Right ventricle myocardium superior (tissue), 1 donor: ENCODE results near the gene LPO. TPM values are rescaled to one million over a fixed set of nuclear protein-coding genes. Genes with fewer than 3 reads are reported as not detected.

Source experiments
- ATAC-seq: fragments of 200-7000 bp; cut with Tn5 transposase; one replicate; pipeline ENCODE4 v1.9.1; 2020; ENCODE audit warnings: mild to moderate bottlenecking; ENCODE audit not compliant: poor library complexity
- DNase-seq: peaks from one replicate; pipeline ENCODE4 v3.0.0-alpha.2; 2020
- intact Hi-C: fragments of 100-400 bp; cut with DNase I; formaldehyde crosslinking; loops from one replicate; pipeline ENCODE4 v1.11.2; 2022
- total RNA-seq: library from RNA; stranded (reverse); fragmentation: NEBNext Ultra II Directional; extraction: Animal tissue kit (Norgen Biotek cat#: 25700); gene quantifications from one replicate; pipeline ENCODE4 v1.2.1, GENCODE V29; 2021
- donor health status: DM: no; HTN: yes; CAD: no; lungs with severe emphysema.

Gene LPO
- total RNA-seq, 1 donor from 2014 or later, result not detected

DNA sequence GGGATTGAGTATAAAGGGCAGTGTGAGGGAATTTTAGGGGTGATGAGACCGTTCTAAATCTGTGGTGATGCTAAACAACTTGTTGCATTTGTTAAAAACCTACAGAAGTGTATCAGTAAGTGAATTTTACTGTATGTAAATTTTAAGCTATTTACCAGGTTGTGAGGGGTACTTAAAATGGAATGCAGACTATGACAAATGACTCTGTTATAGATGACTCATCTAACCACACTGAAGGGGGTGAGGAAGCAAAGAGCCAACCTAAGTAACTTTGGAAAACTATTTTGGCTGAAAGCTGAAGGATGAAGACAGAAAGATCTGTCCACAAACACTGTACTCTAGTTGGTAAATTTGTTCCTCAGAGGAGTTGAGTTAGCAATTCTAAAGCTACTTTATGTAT is 14.1 kb upstream of the LPO start:
- DNase-seq (no peak), ATAC-seq (no peak)
- intact Hi-C loops, result no loop called here

DNA sequence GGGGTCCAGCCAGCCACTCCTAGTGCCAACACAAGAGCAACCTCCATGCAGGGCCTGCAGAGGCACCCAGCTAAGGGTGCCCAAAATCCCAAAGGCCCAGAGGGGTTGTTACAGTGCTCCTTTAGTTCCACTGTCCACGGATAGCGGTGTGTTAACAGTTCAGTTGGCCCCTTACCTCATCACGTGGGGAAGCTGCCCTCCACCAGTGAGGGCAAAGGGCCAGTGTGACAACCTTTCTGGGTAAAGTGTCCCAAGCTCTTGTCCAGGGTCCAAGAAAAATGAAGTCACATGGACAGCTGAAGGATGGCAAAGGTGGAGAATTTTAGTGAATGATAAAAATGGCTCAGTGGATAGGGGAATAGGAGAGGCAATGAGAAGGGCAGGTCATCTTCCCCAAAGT is 10.7 kb upstream of the LPO start:
- DNase-seq, result no peak
- no peak for ATAC-seq
- intact Hi-C loops, result no loop called here

DNA sequence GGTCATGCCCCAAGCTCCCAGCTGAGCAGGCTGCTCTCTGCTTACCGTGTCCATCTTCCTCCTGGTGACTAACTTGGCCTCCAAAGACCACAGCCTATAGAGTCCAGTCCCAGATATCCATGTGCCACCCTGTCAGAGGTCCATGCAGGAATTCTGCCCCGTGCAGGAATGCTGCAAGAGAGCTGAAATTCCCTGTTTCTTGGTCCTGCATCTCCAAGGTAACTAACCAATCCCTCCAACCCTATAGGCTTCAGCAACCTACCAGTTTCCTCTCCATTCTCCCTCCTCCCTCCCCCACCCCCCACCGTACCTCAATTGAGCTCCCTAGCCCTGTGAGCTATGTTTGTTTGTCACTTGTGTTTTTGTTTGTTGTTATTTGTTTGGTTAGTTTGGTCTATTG is 9.7 kb upstream of the LPO start:
- DNase-seq, result no peak
- intact Hi-C loops, result no loop called here
- no peak for ATAC-seq

DNA sequence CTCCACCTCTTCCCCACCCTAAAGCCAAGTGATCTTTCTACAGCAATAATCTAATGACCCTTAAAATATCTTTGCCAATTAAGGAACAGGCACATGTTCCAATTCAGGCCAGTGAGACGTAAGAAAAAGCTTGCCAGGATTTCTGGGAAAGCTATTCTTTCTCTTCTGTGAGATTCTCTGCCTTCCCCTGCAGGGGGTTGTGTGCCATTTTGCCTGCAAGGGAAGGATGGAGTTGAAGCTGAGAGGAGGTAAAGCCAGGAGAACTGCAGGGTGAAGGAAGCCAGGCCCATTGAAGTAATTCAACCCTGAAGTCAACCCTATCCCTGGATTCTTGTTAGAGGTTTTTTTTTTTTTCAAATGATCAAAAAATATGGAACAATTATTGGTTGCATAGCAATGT is 9.0 kb upstream of the LPO start:
- ATAC-seq (no peak), DNase-seq (no peak)
- intact Hi-C loops, result no loop called here

DNA sequence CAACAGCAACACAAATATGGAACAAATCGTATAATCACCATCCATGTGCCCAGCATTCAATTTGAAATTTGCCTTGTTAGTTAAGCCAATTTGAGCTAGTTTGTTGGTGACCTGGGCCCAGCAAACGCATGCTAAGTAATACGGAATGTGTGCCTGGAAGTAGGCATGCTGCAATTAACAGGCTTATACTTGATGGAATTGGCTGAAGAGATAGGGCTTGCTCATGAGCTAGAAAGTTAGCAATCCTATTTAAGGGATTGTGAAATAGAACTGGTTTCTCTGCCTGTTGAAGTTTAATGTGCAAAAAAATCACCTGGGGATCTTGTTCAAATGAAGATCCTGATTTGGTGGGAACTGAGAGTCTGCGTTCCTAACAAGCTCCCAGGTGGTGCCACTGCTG is 8.5 kb upstream of the LPO start:
- ATAC-seq, result no peak
- intact Hi-C loops, result no loop called here

DNA sequence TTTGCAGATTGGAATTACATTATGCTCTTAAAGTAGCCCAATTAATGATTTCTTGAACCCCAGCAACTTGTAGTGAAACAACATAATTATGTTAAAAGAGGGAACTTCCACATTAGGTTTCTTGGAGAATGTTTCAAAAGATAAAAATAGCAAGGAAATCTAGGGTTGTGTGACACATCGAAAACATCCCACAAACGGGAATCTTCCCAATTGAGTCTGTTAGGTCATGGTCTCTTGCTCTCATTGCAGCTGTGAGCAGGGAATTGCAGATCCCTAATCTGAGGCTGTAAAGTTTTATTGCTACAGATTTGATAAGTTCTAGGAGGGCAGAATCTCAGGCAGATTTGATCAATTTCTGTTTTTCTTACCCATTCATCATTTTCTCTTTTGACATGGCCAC is 6.7 kb upstream of the LPO start:
- ATAC-seq (no peak), DNase-seq (no peak)
- intact Hi-C loops, result no loop called here

More for the DNA sequence above, 8.5 kb upstream of the LPO start:
- DNase-seq, result no peak

DNA sequence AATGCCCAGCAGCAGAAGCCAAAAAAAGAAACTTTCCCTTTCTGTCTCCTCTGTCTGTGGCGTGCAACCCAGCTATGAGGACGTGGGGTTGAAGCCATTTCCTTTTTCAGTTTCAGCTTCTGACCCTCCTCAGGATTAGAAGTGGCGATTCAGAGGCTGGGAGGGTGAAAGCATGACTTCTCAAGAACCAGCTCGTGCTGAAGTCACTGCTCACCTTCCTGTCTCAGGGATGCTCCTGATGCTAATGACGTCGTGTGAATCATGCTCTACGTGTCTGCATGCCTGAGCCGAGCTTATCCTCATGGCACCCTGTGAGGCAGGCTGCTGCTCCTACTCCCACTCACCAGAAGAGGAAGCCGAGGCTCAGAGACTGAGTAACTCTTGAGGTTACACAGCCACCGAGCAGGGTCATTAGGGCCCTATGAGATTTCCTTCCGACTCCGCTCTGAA is 5.7 kb upstream of the LPO start:
- intact Hi-C loops, result no loop called here
- no peak for ATAC-seq

DNA sequence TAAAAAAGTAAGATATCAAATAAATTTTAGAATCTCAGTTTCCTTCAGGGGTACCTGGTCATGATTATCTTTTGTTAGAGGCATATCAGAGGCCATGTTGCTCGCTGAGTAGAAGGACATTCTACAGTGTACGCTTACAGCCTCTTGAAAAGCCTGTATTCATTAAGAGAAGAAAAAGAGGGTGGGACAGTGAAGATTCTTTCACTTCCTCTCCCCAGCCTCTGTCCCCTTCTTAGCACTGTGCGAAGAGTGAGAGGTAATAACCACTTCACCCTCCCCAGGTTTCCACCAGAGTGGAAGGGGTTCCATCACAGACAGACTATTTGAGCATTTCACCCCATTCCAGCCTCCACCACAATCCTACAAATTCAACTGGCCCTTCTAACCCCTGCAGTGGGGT is 4.8 kb upstream of the LPO start:
- intact Hi-C loops, result no loop called here
- ATAC-seq, result no peak
- DNase-seq, result no peak

More for the DNA sequence above, 5.7 kb upstream of the LPO start:
- no peak for DNase-seq

DNA sequence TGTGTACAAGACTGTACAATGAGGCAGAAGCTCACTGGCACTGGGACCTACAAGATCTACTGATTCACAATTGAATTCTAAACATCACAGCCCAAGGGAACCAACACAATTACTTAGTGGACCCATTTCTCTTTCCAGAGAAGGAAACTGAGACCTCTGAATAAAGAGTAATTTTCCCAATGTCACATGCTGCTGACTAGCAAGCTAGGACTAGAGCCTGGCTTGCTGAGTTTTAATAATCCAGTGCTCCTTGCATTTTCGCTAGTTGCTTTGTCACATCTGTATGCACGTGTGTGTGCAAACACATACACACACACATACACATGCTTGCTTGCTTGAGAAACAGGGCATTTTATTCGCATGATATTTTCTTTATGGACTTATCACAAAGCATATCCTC is 3.9 kb upstream of the LPO start:
- DNase-seq (no peak), ATAC-seq (no peak)
- intact Hi-C loops, result no loop called here

DNA sequence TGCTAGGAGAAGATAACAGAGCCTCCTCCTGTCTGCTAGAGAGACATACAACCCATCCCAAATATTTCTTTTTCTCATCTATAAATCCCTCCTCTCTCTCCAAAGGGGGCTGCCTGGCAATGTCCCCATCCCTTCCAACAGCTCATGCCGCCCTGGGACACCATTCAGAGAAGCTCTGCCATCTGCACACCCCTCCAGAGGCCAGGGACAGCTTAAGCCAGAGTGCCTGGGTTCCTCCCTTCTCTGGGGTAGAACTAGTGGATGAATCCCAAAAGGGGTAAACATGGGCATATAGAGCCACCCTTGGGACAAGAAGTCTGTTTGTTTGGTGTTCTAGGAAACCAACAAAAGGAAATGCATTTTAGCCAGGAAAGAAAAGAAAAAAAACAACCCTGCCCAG is 2.6 kb upstream of the LPO start:
- DNase-seq (no peak), ATAC-seq (no peak)
- intact Hi-C loops, result no loop called here

DNA sequence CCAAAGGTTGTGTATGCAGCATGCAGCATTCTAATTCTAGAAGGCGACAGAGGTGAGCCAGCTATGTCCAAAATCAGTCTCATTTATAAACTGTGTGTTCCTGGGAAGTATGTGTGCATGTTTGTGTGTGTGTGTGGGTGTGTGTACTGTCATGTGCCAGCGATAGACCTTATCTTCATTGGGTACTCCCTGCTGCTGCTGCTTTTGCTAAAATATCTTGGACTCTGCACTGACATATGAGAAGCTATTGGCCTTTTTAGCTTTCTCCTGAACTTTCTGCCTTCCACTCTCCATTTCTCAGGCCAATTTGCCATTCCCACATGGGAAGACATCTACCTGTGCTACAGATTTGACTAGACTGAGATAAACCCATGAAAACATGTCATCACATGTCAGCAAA is 2.0 kb upstream of the LPO start:
- DNase-seq, result no peak
- ATAC-seq, result no peak
- intact Hi-C loops, result no loop called here

DNA sequence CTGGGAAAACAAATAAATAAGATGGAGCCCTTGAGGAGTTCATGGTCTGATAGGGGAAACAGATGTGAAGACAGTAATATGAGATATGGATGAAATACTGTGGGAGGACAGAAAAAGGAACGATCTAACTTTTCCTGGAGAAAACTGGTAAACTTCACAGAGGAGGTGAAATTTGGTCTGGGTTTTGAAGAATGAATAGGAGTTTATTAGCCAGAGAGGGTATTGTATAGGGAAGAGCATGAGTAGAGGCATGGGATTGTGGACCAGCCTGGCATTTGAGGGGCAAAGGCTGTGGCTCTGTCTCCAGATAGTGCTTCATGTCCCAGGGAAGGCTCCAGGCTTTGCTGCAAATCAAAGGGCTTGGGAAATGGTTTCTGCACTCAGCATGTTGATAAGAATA is 1.6 kb downstream of the LPO start:
- ATAC-seq, result no peak
- intact Hi-C loops, result loop anchor here (10.0 kb wide), 1 partner anchor 205 kb away; no protein-coding TSS in a partner anchor
- no peak for DNase-seq

DNA sequence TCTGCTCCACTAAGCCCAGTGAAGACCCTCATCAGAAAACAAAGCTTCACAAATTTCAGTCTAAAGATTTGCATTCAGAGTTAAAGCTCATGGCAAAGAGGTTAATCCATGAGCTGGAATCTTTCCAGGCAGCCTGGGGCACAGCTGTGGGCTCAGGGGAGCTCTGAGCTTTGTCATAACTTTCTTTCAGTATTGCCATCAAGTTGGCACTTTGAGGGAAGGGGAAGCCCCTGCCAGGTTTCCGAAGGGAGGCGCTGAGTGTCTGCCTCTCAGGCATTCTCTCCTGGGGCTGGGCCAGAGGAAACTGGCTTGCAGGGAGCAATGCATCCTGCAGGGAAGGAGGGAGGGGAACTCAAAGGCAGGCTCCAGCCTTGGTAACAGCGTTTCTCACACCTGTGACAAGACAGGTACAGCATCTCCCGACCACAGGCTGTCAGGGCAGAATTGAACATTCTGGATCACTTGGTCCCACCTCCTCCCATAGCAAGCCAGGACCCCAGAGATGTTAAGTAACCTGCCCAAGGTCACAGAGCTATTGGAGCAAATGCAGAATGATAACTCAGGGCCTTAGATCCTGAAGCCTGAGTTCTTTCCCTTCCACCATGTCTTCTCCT is 3.9 kb downstream of the LPO start:
- DNase-seq, result no peak
- ATAC-seq, result no peak
- intact Hi-C loops, result loop anchor here (10.0 kb wide), 1 partner anchor 203 kb away; no protein-coding TSS in a partner anchor

DNA sequence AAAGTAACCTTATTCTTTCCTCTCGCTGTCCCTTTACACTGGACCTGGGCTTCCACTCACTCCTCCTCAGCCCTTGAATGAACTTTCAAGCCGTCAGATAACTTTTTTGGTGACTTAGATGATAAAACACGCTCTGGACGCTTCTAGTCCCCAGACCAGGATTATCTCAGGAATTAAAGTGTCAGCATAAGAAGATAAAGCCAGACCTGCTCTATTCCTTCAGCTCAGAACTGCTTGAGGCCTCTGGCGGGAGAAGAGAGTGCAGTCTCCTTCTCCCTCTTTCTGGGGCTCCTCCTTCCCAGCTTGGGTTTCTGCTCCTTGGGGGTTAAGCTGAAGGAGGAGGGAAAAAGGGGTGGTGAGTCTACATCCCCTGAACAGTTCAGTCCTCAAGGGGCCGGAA is 6.6 kb downstream of the LPO start:
- intact Hi-C loops, result loop anchor here (10.0 kb wide), 1 partner anchor 200 kb away; no protein-coding TSS in a partner anchor
- no peak for ATAC-seq
- DNase-seq, result no peak

DNA sequence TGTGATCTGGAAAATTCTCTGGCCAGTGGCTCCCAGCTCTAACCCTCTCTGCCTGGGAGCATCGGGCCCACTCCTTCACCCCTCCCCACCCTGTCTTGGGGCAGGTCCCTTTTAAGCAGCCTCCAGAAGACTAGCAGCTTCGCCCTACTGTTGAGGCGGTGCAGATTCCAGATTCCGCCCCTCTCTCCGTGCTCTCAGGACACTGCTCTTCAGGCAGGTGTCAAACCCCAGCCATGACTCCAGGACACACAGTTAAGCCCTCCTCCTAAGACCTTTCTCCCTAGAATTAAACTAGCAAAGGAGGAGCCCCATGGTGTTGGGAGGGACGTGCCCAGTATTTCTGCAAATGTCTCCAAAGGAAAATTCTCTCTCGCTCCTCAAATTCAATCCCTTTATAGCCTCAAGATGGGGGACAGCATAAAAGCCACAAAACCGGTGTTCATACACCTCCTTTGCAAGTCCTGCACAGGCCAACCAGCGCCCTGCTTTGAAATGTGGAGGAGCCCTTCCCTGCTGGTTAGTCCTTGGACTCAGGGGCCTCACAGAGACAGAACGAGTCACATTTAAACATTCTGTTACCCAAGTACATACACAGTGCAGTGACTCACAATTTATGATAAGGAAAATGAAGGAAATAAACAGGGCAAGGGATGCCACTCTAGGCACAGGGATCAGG is 7.2 kb downstream of the LPO start:
- intact Hi-C loops, result loop anchor here (10.0 kb wide), 1 partner anchor 199 kb away; no protein-coding TSS in a partner anchor
- DNase-seq, result no peak
- no peak for ATAC-seq

DNA sequence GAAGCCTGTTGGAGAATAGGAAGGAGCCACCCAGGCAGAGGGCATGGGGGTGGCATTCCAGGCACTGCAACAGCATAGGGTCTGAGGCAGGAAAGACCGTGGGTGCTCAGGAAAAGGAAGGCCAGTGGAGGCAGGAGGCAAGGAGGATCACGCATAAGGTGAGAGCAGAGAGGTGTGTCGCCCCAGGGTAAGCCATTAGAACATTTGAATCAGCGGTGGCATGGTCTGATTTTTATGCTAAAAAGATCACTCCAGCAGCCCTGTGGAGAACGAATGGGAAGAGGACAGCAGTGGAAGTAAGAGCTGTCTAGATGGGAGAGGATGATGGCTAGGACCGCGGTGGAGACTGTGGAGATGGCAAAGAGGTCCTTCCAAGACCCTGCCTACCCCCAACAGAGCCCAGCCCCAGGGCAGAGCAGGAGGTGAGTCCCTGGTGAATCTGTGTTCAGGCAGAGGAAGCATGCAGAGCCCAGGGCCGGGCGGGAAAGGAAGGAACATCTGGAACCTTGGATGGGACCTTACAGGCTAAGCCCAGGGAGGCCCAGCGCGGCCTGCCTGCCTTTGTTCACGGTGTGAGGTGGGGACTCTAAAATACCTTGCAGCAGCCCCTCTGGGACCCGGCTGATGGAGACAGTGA is 7.8 kb downstream of the LPO start:
- ATAC-seq (no peak), DNase-seq (no peak)
- intact Hi-C loops, result loop anchor here (10.0 kb wide), 1 partner anchor 199 kb away; no protein-coding TSS in a partner anchor

DNA sequence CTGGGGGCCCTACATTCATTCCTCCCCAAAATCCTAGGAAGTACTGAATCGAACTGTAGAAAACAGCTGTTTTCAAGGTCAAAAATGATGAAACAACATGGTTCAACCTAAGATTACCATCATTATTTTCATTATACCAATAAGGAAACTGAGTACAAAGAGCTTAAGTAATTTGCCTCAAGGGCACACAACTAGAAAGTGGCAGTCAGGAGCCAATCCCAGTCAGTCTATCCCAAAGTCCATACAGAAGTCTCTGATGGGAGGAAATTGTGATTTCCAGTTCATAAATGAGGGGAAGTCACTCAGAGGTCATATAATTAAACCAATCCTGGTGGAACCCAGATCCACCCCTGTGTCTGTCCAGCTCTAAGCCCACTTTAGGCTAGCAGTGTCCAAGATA is 8.4 kb downstream of the LPO start:
- intact Hi-C loops, result loop anchor here (10.0 kb wide), 1 partner anchor 198 kb away; no protein-coding TSS in a partner anchor
- DNase-seq (no peak), ATAC-seq (no peak)

DNA sequence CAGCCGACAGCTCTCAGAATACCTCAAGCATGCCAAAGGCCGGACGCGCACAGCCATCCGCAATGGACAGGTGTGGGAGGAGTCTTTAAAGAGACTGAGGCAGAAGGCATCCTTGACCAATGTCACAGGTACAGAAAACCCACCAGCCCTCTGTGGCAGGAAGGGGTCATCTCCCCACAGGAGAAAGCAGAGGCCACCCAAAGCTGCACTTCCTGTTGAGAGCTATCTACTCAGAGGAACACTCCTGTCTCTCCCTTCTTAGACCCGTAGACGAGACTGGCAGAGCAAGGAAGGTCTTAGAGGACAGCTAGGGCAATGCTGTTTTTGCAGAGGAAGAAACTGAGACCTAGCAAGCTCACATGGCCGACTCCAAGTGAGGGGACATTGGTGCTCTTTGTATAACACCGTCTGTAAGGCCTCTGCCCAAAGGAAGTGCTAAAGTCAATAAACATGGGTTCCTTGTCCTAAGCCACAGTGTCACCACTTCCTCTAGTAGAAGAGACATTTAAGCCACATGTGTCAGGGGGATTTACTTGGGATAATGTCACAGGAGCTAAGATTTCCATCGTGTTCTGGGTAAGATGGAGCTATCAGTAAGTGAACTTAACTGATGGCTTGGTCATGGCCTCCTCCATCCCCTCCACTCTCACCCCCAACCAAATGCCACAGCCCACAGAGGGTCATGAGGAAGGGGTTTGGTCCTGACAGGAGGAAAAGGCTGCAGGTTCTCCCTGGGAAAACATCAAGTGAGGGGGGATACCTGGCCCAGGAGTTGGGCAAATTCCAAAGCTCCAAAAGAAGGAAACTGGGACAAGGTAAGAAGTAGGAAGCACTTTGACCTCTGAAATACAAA is 9.4 kb downstream of the LPO start:
- intact Hi-C loops, result loop anchor here (10.0 kb wide), 1 partner anchor 197 kb away; no protein-coding TSS in a partner anchor
- DNase-seq, result no peak

DNA sequence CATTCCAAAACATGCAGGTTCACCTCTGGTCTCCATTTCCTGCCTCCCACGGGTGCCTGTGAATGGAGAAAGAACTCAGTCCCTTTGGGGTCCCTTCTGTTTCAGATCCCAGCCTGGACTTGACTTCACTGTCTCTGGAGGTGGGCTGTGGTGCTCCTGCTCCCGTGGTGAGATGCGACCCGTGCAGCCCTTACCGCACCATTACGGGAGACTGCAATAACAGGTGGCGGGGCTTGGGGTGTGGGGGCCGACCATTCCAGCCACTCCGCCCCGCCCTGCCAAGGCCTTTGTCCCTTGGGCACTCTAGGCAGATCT is 10.5 kb downstream of the LPO start:
- intact Hi-C loops, result loop anchor here (10.0 kb wide), 1 partner anchor 196 kb away; no protein-coding TSS in a partner anchor
- ATAC-seq (no peak), DNase-seq (no peak)

More for the DNA sequence above, 9.4 kb downstream of the LPO start:
- no peak for ATAC-seq
